Measurements from ENCODE around the gene SERPINA4.

SERPINA4 gene

GRCh38 chr14:94615823-94616570, 54.8 kb downstream of the SERPINA4 start:
- no peak for DNase-seq (ENCODE audit: low read depth)

- DNase-seq (ENCODE audit: low read depth): no peak
These were observed 56.2 kb downstream of the SERPINA4 start for GRCh38 chr14:94617366-94617941.

- no peak for DNase-seq (ENCODE audit: low read depth)
These were observed 57.0 kb downstream of the SERPINA4 start for GRCh38 chr14:94617988-94618822.

- DNase-seq (ENCODE audit: low read depth): no peak
These were observed 58.1 kb downstream of the SERPINA4 start for GRCh38 chr14:94619297-94619696.
